Stimulated activated CD8-positive, alpha-beta memory T cell treated with anti-CD3 and anti-CD28 coated beads, Interleukin-4, amount 100 ng/mL, for 24 hours (primary cell): ENCODE results near the gene BIRC3.
"Not testable (repeated sequence)": the region's sequence is repeated elsewhere in the genome, so short reads cannot be mapped to it uniquely, and the experiment has no call there.

Source experiments
- DNase-seq: peaks from one replicate; pipeline ENCODE4 v3.0.0-alpha.2; 2020; ENCODE audit warnings: low read depth

The BIRC3 gene

DNA sequence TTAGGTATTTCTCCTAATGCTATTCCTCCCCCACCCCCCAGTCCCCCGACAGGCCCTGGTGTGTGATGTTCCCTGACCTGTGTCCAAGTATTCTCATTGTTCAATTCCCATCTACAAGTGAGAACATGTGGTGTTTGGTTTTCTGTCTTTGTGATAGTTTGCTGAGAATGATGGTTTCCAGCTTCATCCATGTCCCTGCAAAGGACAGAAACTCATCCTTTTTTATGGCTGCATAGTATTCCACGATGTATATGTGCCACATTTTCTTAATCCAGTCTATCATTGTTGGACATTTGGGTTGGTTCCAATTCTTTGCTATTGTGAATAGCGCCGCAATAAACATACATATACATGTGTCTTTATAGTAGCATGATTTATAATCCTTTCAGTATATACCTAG is 20.5 kb upstream of the BIRC3 start:
- not testable (repeated sequence) for DNase-seq

DNA sequence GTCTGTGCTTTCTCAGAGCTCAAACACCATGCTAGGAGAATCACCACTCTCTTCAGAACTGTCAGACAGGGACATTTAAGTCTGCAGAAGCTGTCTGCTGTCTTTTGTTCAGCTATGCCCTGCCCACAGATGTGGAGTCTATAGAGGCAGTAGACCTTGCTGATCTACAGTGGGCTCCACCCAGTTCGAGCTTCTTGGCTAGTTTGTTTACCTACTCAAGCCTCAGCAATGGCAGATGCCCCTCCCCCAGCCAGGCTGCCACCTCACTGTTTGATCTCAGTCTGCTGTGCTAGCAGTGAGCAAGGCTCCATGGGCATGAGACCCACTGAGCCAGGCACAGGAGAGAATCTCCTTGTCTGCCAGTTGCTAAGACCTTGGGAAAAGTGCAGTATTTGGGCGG is 16.4 kb upstream of the BIRC3 start:
- not testable (repeated sequence) for DNase-seq

DNA sequence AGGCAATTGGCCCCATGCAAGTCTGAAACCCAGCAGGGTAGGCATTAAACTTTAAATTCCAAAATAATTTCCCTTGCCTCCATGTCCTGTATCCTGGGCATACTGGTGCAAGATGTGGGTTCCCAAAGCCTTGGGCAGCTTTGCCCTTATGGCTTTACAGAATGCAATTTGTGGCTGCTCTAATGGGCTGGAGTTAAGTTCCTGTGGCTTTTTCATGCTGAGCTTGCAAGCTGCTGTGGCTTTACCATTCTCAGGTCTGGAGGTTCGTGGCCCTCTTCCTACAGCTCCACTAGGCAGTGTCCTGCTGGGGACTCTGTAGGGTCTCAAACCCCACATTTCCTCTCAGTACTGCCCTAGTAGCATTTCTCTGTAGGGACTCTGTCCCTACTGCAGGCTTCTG is 15.0 kb upstream of the BIRC3 start:
- DNase-seq: no peak

DNA sequence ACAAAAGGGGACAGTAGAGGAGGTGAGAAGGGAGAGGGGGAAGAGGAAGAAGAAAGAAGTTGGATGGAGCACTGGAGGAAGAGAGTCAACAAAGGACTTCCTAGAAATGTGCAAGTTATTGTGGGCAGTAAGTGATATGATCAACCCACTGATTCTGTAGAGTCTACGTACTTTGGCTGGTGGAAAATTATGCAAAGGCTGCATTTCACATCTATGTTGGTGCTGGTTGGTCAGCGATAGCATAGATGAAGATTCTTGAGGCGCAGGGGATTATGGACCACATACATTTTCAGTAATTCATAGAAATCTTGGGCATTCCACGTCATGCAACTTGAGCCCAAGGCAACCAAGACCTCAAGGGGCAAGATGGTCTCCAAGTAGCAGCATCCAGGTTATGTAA is 12.6 kb upstream of the BIRC3 start:
- DNase-seq: no peak

DNA sequence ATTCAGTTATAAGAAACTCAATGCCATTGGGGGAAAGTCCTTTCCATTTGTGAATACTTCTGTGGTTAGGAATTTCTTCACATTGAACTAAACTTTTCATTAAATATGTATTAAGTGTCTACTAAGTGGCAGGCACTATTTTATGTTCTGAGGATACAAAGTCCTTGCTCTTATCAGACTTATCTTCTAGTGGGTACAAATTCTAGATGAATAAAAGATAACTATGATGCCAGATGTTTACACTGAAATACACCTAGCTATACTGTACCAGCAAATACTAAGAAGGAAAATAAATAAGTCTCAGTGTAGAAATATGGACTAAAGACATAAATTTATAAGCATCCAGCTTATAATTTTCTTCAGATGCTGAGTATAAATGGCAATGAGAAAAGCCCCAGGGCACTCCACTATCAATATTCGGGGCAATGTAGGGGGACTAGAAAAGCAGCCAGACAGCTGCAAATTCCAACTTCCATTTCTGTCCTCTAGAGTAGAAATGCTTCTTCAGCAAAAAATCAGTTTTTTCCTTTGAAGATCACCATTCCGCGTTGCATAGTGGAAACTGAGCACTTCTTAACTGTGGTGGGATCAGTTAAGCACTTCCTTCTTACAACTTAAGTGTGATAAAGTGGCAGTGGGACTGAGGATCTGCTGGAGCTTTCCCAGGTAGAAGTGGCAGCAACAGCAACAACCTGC is 11.8 kb upstream of the BIRC3 start:
- no peak for DNase-seq

DNA sequence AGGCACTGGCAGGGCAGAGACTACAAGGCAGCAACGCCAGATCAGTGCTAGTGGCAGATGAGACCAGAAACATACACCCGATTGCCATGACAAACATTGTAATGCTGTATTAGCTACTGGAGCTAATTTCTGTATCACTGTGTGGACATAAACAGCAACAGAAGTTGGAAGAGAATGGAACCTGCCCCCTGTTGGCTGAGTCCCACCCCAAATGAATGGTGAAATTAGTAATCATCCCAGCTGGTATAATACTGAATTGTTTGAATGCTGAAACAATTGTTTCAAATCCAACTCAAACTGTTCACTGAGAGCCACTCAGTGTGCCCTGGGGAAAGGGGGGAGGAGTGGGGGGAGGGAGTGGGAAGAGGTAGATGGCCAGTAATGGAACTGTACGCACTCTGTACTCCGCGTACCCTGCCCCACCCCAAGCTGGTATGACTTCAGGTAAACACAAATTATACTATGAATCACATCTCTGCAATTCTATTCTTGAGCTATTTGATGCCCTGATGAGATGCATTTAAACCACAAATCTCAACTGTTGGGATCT is 11.2 kb upstream of the BIRC3 start:
- no peak for DNase-seq

DNA sequence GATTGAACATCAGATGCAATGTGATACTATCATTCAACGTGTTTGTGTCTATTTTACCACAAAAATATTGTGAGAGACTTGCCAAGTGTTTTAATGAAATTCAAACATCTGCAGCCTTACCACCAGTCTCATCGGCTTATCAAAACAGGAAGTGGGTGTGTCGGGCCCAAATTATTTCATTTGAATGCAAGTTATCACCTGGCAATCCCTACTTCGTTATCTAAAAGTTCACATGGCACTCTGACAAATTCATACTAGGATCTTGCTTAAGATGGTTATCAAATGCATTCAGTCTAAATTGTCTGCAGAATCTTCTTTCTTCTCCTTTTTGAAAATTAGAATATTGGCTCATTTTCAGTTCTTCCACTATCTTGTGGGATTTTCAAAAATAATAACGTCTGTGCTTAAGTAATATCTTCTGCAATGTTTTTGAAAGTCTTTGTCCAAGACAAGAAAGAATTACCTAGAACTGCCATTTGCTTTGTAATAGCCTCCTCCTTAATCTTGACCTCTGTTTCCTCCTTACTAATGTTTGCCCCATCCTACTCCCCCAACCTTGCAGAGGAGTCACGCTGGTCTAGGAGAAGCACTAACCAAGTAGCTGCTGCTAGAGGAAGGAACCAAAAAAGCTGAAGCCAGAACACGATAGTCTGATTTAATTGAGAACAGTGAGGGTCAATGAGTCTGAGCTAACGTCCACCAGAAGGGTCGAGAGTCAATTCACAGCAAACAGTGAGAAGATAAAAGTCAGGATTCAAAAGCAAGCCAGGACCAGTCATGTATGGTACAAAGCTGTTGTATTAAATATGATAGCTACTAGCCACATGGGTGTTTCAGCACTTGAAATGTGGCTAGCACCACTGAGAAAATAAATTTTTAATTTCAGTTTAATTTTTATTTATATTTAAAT is 10.2 kb upstream of the BIRC3 start:
- DNase-seq: no peak

DNA sequence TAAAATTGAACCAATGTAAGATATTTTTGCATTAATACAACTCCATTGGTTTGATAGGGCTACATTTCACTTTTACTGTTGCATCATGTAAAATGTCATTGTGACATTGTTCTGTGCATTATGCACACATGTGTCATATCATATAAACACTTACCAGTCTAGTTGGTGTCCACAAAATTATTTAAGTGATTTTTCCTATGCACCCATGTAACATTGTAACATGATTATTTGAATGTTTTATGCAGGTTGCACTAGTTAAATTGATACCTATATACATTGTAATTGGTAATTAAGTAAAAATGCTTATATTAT is 9.6 kb upstream of the BIRC3 start:
- DNase-seq: no peak

DNA sequence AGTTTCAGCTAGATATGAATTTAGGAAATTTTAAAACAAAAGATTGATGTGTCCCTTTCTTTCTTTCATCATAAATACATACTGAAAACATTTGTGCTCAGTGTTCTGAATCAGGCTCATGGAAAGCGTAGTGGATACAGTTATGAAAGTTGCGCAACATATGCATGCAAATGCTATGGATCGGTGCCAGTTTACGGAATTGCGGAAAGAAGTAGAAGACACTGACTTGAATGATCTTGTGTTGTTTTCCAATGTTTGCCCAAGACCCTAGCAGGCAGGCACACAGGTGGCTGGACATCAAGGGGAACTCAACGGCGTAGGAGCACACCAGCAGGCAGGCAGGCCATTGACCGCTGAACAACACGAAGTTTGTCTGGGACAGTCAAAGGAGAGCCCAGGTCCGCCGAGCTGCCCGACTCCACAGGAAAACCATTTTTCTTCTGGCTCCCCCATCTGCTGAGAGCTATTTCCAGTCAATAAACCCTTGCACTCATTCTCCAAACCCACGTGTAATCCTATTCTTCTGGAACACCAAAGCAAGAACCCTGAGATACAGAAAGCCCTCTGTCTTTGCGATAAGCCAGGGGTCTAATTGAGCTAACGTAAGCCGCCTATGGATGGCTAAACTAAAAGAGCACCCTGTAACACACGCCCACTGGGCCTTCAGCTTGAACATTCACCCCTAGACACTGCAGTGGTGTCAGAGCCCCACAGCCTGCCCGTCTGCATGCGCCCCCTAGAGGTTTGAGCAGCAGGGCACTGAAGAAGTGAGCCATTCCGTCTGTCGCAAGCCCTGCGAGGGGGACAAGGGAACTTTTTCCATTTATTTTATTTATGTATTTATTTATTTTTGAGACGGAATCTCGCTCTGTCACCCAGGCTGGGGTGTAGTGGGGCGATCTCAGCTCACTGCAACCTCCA is 7.4 kb upstream of the BIRC3 start:
- no peak for DNase-seq

DNA sequence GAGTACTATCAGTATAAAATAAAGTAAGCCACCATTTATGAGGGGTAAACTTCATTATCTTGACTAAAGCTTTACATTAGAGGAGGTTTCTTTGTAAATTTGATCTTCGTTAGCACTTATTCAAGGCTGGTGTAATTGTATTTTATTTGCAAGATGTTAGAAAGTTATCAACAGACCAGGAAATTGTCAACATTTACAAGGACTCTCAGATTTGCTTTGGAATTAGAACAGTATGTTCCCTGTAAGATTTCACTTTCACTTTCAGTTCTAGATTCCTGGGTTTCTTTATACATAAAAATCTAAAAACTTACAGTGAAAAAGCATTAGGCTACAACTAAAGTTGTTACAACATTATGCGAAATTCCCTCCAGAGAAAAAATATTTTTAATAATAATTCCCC is 4.6 kb upstream of the BIRC3 start:
- DNase-seq: no peak

DNA sequence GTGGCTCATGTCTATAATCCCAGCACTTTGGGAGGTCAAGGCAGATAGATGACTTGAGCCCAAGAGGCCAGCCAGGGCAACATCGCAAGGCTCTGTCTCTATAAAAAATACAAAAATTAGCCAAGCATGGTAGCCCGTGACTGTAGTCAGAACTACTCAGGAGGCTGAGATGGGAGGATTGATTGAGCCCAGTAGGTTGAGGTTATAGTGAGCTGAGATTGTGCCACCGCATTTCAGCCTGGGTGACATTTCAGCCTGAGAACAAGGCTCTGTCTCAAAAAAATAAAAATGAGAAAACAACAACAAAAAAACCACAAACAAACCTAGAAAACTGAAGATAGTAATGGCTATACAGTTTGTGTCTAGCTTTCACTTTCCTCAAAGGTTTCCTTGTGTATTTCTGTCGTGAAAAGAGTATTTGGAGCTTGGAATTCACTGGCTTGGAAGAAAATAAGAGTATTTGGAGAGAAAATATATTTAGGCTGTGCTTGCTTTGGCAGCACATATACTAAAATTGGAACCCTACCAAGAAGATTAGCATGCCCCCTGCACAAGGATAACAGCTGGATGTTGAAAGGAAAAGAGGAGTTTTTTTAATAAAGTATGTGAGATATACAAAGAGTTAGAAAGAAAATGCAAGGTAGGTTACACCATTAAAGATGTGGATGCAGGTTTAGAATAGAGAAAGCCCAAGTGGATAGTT is 3.9 kb upstream of the BIRC3 start:
- DNase-seq: no peak

DNA sequence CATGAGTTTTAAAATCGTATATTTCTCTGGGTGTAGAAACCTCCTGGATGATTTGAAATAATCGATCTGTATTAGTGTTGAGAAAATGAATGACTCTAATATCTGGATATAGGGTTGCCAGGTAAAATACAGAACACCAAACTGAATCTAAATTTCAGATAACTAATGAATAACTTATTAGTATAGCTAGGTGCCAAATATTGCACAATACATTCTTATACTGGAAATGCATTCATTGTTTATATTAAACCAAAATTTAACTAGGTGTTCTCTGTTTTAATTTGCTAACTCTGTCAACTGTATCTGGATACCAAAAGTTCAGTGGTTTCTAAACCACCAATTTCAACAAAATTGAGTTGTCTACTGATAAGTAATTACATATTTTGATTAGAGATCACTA is 2.5 kb upstream of the BIRC3 start:
- no peak for DNase-seq

DNA sequence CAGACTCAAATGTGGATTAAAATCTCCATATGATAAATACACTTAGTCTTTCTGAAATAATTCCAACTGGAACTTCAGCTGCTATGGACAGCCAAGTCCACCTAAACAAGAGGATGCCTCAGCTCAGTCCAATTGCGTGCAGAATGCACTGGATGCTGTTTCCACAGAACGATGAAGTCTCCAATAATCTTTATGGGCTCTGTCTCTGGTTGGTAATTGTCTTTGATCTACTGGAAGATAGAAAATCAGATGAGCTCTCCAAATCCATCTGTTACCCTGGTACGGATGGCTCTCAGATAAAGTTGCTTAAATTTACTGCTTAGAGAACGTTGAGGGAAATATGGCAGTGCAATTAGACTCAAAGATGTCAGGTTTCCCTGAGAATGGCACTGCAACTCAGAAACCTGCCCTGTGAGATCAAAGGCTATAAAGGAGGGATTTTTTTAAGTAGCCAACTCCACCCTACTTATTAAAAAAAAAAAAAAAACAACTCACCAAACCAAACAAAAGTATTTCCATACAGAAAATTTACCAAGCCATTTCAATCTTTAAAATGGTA is 859 bp upstream of the BIRC3 start:
- DNase-seq: no peak

DNA sequence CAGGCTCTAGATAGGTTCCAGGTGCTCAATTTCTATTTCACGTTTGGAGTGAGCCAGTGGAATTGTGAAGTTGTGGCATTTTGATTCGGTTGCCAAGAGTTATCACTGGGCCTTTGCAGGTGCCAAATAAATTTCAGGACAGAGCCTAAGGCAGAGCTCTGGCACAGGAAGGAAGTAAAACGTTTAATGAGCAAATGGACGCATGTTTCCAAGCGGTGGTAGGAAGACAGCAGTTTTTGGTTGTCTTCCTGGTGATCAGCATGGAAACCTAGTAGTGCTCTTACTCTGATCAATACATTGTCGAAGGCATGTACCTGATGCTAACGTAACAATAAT is 452 bp downstream of the BIRC3 start:
- DNase-seq: no peak

DNA sequence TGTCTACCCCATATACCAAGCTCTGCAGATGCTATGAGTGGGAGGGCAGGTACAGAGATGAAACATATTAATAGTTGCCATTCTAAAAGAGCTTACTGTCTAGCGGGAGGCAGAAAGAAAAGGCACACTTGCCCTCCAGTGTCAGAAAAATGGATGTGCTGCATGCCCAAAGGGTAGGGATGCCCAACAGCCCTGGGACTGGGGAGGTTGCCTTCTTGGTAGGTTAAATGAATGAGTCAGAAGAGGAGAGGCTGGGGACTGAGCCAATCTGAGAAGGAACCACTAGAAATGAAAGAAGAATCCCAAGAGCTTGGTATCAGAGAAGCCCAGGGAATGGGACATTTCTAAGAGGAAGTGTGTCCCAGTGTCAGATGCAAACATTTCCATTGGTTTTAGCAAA is 1.2 kb downstream of the BIRC3 start:
- DNase-seq: peak; percentile 26

DNA sequence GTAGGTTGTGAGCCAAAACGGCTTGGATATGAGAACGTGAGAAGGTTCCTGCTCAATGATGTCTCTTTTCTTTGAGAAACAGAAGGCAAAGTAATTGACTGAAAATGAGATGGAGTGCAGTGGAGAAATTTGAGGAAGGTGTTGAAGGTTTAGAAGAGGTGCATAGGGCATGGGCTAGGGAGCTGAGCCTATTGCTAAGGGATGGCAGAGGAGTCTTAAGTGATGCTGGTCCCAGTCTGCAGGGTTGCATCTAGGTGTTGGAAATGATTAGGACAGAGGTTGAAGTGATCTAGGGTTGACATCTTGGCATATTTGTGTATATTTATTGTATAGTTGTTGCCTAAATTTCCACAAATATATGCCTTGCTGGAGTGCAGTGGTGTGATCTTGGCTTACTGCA is 2.3 kb downstream of the BIRC3 start:
- no peak for DNase-seq

DNA sequence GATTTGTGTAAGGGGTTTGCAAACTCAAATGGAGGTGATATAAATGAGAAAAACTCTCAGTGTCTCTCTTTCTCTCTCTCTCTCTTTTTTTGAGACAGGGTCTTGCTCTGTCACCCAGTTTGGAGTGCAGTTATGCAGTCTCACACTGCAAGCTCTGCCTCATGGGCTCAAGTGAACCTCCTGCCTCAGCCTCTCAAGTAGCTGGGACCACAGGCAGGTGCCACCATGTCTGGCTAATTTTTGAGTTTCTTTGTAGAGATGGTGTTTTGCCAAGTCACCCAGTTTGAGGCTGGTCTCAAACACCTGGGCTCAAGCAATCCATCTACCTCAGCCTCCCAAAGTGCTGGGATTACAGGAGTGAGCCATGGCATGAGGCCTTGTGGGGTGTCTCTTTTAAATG is 2.9 kb downstream of the BIRC3 start:
- DNase-seq: no peak

DNA sequence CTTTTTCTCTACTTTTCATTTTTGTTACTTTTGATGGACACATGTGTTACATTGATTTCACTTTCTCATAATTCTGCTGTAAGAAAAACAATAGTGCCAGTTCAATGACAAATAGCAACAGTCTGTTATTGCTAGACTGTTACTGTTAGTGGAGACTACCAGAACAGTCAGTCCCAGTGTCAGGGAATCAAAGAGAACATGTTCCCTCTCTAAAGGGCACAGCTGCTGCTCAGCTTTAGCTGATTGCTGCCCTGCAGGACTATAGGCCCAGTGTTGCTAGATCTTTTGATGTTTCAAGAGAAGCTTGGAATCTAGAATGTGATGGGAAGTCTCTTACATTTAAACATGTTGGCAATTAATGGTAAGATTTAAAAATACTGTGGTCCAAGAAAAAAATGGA is 3.4 kb downstream of the BIRC3 start:
- no peak for DNase-seq

DNA sequence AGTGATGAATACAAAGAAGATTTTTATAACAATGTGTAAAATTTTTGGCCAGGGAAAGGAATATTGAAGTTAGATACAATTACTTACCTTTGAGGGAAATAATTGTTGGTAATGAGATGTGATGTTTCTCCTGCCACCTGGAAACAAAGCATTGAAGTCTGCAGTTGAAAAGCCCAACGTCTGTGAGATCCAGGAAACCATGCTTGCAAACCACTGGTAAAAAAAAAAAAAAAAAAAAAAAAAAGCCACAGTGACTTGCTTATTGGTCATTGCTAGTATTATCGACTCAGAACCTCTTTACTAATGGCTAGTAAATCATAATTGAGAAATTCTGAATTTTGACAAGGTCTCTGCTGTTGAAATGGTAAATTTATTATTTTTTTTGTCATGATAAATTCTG is 5.3 kb downstream of the BIRC3 start:
- DNase-seq: no peak

DNA sequence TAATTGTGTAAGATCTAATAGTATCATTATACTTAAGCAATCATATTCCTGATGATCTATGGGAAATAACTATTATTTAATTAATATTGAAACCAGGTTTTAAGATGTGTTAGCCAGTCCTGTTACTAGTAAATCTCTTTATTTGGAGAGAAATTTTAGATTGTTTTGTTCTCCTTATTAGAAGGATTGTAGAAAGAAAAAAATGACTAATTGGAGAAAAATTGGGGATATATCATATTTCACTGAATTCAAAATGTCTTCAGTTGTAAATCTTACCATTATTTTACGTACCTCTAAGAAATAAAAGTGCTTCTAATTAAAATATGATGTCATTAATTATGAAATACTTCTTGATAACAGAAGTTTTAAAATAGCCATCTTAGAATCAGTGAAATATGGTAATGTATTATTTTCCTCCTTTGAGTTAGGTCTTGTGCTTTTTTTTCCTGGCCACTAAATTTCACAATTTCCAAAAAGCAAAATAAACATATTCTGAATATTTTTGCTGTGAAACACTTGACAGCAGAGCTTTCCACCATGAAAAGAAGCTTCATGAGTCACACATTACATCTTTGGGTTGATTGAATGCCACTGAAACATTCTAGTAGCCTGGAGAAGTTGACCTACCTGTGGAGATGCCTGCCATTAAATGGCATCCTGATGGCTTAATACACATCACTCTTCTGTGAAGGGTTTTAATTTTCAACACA is 6.4 kb downstream of the BIRC3 start:
- no peak for DNase-seq

DNA sequence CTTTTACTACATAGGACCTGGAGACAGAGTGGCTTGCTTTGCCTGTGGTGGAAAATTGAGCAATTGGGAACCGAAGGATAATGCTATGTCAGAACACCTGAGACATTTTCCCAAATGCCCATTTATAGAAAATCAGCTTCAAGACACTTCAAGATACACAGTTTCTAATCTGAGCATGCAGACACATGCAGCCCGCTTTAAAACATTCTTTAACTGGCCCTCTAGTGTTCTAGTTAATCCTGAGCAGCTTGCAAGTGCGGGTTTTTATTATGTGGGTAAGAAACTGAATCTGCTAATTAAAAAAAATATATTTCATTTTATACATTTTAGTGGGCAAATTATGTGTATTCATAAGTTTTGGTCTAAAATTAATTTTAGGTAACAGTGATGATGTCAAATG is 7.8 kb downstream of the BIRC3 start:
- DNase-seq: no peak
